PFSK-1 (cell line): ENCODE measurements around the gene UCKL1.

Experiments used
- FOXP2 ChIP-seq: optimal IDR thresholded peaks from 2 replicates; pipeline ENCODE3; 2011; ENCODE audit warnings: borderline replicate concordance, control low read depth, inconsistent platforms; ENCODE audit not compliant: insufficient read depth; ENCODE audit errors: extremely low read length, extremely low read depth
- POLR2AphosphoS5 ChIP-seq: IDR thresholded peaks from 2 replicates; pipeline ENCODE4 v1.6.1; 2012; ENCODE audit warnings: low read depth, mild to moderate bottlenecking, control low read depth, low read length, moderate library complexity
- SIN3A ChIP-seq: IDR thresholded peaks from 2 replicates; pipeline ENCODE4 v1.6.1; 2012; ENCODE audit warnings: mild to moderate bottlenecking, low read length, moderate library complexity, borderline replicate concordance; ENCODE audit not compliant: insufficient read depth
- TF ChIP-seq, protein P1 (sequence below), 2 experiments: IDR thresholded peaks; 2 replicates each; pipeline versions ENCODE4 v1.6.1 to v1.8.0; 2011 to 2012; ENCODE audit warnings: low read depth in 2 of 2, low read length in 2 of 2, control low read depth in 1 of 2, inconsistent platforms in 1 of 2, mild to moderate bottlenecking in 1 of 2, moderate library complexity in 1 of 2; ENCODE audit not compliant: insufficient read depth in 1 of 2

DNA sequence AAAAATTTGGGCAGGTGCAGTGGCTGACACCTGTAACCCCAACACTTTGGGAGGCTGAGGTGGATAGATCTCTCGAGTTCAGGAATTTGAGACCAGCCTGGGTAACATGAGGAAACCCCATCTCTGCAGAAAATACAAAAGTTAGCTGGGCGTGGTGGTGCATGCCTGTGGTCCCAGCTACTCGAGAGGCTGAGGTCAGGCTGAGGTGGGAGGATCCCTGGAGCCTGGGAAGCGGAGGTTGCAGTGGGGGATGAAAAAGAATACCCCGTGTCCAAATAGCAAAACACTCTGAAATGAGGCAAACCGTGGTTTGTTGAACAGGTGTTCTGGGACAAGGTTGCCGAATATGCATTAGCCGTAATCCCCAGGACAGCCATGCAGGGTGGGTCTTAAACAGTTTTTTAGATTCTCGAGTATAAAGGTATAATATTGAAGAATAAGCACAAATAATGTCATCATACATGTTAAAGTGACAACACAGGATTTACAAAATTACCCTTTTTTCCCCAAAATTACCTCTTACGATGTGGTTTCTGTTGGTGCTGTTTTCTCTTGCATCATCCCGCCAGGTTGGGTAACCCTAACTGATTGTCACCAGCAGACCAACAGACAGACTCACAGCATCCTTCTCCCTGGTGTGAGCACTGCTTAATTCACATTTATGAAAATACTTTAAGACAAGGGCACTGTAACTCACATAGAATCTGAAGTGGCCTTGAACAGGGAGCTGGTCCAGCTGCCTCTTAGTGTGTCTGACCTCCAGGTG is 52.2 kb downstream of the UCKL1 start:
- TF ChIP-seq POLR2AphosphoS5 (no peak), SIN3A (no peak), FOXP2 (no peak)
- TF ChIP-seq, protein P1, sequence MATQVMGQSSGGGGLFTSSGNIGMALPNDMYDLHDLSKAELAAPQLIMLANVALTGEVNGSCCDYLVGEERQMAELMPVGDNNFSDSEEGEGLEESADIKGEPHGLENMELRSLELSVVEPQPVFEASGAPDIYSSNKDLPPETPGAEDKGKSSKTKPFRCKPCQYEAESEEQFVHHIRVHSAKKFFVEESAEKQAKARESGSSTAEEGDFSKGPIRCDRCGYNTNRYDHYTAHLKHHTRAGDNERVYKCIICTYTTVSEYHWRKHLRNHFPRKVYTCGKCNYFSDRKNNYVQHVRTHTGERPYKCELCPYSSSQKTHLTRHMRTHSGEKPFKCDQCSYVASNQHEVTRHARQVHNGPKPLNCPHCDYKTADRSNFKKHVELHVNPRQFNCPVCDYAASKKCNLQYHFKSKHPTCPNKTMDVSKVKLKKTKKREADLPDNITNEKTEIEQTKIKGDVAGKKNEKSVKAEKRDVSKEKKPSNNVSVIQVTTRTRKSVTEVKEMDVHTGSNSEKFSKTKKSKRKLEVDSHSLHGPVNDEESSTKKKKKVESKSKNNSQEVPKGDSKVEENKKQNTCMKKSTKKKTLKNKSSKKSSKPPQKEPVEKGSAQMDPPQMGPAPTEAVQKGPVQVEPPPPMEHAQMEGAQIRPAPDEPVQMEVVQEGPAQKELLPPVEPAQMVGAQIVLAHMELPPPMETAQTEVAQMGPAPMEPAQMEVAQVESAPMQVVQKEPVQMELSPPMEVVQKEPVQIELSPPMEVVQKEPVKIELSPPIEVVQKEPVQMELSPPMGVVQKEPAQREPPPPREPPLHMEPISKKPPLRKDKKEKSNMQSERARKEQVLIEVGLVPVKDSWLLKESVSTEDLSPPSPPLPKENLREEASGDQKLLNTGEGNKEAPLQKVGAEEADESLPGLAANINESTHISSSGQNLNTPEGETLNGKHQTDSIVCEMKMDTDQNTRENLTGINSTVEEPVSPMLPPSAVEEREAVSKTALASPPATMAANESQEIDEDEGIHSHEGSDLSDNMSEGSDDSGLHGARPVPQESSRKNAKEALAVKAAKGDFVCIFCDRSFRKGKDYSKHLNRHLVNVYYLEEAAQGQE (IDR thresholded peaks at IDR 0.05; ENCODE audit: insufficient read depth in 1 of 2, low read depth in 2 of 2, low read length in 2 of 2): no peak
